HG03103 (cell line): ENCODE results near the gene STK16.
A peak's percentile ranks its signal among the peaks of the same experiment; 100 is the strongest.
"Not testable (repeated sequence)": the region's sequence is repeated elsewhere in the genome, so short reads cannot be mapped to it uniquely, and the experiment has no call there.

Experiments used
- ATAC-seq: cut with Tn5 transposase; IDR thresholded peaks from one replicate; pipeline ENCODE4 v1.9.1; 2021; ENCODE audit warnings: low read depth; ENCODE audit not compliant: unreplicated experiment

The STK16 gene

DNA sequence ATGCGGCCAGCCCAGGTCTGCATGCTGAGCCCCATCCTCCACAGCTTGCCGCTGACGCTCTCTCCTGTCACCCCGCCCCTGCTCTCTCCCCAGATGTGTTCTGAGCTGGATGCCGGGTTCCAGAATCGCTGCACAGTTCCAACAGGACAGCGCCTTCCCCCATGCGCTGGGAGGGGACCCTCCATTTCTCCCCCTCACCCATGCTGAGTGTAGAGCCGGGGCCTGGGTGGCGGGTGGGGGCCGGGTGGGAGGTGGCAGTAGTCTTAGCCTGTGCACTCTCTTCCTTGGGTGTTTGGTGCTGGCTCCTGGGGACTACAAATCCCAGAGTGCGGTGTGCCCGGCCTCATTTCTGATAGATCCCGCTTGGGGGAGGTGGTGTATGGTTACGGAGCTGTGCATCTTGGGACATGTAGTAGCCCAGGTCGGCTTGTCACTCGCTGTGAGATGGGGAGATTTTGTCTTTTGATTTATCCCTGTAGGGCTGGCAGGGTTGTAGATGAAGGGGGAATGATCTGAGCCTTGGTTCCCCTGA, 40.7 kb downstream of the STK16 start:
- no peak for ATAC-seq

DNA sequence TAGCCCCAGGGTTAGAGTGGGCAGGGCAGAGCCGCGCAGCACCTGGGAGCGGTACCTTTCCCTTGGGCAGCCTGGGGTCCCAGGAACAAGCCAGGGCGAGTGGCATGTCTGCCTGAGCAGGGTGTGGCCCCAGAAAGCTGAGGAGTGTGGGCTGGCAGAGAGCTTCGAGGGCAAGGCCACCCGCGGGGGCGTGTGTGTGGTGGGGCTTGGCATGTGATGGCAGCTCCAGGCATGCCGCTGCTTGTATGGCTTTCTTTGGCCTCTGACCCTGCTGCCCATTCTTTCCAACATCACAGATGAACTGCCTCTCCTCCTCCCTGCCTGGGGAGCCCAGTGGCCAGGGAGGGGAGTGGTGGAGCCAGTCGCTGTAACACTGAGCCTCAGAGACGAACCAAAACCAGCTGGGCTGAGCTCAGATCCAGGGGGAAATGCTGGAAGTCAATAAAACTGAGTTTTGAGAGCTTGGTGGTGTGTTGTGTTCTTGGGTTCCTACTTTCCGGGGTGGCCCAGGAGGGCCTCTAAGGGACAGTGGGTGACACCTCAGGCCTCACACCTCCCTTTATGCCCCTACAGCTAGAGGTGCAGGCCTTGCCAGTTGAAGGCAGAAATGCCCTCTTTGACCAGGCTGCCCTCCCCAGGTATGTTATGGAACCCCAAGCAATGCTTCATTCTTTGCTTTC, 41.3 kb downstream of the STK16 start:
- ATAC-seq: no peak

DNA sequence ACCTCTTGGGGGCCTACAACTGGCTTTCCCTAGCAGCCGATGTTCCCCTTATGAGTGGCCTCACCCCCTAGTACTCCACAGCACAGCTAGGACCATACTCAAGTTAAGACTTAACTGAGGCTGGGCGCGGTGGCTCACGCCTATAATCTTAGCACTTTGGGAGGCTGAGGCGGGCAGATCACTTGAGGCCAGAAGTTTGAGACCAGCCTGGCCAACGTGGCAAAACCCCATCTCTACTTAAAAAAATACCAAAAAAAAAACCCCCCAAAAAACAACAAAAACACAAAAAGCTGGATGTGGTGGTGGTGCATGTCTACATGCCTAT, 41.8 kb downstream of the STK16 start:
- not testable (repeated sequence) for ATAC-seq

DNA sequence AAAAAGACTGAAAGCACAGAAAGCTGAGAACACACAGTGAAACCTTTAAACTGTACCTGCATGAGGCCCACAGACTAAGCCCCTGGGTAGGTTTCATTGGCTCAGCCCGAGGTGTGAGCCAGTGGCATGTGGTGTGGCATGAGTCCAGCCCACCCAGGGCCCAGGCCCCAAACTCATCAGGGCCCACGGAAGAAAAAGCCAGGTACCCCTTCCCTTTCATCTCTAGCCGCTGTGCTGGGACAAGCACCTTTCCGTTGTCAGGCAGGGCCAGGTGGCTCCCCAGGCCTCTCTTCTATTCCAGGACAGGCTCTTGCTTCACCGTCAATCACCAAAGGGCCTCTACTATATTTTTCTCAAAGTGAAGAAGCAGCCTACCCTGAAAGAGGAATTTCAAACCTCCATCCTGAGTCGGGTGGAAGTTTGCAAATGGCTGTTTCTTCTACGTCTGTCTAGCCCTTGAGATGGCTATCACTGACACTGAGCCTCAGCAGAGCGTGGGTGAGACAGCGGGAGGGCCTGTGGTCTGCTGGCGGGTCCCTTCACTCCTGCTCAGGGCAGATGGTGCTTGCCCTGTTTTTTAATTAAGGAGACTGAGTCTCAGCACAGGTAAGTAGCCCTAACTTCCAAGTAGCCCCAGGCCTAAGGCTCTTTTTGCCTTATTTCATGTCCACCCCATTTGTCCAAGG, 42.4 kb downstream of the STK16 start:
- ATAC-seq: no peak

DNA sequence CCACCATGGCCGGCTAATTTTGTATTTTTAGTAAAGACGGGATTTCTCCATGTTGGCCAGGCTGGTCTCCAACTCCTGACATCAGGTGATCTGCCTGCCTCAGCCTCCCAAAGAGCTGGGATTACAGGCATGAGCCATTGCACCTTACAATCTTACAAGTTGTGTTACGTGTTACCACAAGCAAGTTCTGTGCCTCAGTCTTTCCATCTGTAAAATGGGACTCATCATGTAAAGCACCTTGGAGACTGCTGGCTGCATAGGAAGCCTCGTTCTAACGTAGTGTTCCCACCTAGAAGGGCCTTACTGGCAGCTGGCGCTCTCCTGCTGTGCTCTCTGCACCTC, 43.9 kb downstream of the STK16 start:
- no peak for ATAC-seq

DNA sequence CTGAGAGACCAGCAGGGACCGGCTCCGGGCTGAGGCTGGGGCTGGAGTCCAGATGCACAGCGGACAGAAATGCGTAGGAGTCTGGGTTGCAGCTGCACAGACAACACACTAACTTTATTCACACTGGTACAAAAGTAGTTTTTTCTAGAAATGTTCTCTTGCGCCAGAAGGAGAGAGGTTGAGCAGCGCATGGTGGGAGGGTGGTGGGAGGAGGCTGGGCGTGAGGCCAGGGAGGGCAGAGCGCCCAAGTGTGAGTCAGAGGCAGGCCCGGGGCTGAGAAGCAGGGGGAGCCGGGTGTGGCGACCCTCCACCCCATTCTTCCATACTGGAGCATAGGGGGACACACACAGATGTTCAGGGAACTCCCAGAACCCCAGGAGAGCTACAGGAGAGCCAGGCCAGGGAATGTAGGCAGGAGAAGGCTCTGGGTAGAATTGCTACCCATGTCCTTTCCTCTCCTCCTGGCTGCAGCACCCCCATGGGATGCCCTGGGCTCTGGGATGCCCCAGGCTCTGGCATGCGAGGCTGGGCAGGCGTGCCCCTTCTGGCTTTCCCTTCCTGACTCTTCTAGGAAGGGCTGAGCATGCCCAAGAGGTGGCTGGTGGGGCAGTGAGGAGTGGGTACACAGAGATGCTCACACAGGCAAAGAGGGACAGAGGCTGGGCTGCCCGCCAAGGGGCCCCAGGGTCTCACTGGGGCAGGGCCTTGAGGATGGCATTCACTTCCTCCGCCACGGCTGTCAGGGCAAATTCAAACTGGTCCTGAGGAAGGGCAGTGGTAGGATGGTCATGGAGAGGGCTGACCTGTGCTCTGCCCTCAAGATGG, 44.5 kb downstream of the STK16 start:
- ATAC-seq: no peak

DNA sequence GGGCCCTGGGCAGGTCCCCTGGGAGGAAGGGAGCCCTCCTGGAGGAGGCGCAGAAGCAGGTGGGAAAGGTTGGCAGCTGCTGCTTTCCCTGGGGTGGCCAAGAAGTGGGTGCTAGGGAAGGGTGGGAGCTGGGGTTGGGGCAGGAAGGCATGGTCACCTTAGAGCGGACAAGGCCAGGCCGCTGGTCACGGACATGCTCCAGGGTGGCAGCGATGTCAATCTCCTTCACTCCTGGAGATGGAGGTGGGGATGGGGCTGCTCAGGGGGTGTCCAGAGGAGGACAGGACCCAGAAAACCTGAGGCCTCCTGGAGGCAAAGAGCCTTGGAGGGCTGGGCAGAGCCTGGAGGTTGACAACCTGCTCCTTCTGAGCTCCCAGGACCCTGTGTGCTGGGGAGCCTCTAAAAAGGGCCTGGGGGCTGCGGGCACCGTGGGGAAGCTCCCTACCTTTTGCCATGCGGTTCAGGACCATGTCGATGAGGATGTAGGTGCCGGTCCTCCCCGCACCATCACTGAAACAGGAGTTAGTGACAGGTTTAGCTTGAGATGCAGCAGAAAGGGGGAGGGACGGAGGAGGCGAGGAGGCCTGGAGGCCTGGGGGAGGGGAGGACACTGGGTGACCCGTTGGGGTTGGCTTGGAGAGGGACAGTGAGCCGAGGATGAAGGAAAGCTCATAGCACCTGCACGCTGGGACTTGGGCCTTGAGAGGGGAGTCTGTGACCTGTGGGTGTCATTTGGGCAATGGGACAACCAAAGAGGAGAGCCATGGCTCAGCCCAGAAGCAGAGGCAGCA, 45.3 kb downstream of the STK16 start:
- ATAC-seq: no peak

DNA sequence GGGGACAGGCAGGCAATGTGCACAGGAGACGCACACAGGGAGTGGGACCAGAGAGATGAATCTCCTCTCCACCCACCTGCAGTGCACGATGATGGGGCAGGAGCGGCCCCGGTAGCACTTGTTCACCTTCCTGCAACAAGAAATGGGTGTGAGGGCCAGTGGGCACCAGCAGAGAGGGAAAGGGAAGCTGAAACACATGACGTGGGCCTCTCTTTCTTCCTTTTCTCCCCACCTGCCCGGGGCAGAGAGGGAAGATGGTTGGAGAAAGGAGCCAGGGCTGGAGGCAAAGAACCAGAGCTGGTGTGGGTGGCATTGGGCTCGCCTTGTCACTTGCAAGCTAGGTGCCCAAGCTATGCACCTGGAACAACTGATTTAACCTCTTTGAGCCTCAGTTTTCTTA, 46.1 kb downstream of the STK16 start:
- no peak for ATAC-seq

DNA sequence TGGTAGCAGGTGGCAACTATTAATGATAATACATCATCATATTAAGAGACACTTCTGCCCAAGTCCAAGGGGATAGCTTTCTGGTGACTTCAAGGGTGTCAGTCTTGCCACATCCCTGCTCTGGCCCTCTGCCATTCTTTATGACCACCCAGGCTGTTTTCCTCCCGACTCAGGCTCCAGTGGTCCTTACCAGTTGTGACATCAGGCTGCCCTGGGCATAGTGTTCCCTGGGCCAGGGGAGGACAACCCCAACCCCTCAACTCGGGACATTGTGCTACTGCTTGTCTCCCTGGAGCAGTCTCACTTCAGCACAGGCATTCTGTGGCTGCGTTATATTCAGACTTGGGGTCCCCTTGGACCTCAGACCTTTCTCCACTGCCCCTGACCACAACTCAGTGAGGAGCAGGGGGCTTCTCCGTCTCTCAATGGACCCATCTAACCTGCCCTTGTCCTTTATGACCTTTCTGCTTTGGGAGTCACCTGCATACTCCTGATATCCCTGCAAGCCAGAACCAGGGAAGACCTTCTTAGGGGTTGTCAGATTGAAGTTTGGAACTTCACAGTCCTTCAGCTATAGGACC, 46.7 kb downstream of the STK16 start:
- no peak for ATAC-seq

DNA sequence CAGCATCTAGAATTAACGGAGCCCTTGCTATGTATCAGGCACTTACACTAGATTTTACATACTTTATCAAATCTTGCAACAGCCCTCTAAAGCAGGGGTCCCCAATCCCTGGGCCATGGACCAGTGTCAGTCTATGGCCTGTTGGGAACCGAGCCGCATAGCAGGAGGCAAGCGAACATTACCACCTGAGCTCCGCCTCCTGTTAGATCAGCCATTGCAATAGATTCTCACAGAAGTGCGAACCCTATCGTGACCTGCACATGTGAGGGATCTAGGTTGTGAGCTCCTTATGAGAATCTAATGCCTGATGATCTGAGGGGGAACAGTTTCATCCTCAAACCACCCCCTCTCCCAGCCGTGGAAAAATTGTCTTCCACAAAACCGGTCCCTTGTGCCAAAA, 47.3 kb downstream of the STK16 start:
- ATAC-seq: no peak

DNA sequence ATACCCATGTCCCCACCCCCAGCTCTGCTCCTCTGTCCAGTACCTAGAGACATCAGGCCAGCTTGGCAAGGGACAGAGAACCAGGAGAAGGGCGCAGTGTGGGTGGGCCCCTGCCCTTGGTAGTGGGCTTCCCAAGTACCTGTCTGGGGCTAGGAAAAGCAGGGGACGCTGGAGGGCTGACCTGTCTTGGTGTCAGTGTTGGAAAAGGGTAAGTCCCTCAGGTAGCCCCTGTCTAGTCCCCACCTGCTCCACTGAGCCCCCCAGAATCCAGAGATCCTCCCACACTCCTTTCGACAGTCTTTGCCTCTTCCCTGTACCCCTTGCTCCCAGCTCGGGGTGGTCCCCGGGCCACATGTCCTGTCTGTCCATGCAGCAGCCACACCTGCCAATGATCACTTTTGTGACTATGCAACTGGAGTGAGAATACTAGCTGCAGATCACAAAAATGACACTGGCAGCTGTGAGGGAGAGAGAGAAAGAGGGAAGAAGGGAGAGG, 48.5 kb downstream of the STK16 start:
- ATAC-seq: no peak

DNA sequence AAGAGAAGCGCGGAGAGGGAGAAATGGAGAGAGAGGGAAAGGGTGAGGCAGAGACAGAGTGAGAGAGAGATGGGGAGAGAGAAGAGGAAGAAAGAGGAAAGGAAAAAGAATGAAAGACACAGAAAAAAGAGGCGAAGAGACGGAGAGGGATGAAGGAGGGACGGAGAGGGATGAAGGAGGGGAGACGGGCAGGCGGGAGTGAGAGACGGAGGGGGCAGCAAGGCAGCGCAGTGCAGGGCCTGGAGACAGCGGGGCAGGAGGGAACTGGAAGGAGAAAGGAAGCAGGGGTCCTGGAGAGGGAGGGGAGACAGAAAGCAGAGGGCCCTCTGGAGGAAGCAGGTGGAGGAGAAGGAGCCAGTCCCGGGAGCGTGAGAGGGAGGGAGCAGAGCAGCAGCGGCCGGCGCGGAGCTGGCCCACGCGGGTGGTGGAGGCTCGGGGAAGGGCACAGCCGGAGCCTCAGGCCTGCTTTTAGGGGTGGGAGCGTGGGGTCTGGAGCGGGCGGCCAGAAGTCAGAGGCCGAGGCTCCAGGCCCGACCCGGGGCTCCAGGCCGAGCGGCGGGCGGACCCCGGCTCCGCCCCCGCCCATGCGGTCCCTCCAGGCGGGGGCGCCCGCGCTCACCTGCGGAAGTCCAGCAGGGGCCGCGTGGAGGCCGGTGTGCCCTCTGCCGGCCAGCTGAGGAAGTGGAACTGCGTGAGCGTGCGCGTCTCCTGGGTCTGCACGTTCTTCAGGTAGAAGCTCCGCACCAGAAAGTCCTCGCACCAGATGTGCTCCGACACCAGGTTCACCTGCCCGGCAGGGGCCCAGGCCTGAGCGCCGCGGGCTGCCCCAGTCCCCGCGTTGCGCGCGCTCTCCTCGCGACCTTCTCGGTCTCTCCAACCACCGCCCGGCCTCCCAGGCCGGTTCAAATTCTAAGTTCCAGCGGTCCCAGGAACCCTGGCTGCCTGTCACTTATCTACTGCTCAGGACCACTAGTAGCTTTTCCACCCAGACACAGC, 49.4 kb downstream of the STK16 start:
- peak; percentile 89 for ATAC-seq

DNA sequence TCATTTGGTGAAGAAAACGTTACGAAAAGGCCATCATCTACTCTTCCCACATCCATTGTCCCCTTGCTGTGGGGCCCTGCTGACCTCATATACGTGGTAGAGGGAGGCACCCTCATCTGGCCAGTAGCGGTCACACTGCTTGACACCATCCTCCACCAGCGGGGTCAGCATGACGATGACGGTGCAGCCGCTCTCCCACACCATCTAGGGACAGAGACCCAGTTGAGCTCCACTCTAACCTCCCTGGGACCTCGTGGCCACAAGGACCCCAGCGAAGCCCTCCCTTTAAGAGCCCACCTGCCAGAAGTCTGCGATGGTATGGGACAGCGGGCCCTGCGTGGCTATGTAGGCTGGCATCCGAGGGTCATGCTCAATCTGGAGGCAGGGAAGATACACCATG, 50.9 kb downstream of the STK16 start:
- no peak for ATAC-seq

DNA sequence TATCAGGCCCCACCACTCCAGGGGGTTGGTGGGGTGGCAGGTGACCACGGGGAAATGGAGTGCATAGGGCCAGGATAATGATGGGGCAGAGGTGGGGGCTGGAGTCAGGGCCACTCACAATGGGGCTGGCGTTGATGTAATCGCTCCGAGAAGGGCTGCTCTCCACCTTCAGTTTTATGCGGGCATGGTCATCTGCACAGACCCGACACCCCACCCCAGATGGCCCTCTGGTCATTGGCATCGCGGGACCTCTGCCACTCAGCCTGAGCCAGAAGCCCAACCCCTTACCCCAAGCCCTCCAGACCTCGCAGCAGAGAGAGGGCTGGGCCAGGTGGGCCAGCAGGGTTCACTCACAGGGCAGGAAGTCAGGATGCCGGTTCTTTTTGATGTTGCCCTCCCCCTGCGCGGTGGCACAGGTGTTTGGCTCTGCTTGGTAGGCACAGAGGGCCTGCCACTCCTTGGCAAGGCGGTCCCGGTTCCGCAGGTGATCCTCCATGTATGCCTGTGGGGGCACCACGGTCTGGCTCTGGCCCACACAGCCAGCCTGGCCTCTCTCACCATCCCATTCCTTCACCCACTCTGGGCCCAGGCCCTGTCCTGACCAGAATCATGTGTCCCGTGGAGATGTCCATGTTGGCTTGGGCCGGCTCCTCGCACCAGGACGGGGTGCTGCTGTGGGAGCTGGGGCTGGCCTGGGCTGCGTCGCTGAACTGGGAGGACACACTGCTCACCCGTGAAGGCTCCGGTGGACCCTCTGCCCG, 51.5 kb downstream of the STK16 start:
- ATAC-seq: no peak

DNA sequence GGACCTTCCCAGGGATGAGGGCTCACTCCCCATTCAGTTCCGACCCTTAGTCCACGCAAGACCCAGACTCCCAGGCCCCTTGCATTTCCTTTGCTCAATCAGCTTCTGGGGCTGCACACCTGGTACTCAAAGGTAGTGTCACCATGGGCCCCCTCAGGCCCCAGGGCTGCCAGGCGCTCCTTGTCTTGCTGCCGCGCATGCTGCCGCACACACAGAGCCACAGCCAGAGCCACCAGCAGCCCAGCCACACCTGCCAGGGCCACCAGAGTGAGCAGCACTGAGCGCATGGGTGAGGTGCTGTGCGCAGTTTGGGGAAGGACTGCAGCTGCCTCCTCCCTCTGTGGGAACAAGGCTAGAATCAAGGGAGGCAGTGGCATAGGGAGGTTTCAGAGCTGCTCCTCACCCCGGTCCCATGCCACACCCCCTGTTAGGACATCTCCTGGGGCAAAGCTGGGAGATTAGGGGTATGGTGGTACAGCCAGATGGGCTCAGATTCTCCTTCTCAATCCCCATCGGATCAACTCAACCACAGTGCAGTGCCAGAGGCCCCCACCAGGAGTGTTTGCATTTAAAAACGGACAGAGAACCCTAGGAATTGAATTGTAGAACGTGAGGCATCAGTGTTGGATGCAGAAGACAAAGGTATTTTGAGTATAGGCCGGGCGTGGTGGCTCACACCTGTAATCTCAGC, 52.6 kb downstream of the STK16 start:
- no peak for ATAC-seq

DNA sequence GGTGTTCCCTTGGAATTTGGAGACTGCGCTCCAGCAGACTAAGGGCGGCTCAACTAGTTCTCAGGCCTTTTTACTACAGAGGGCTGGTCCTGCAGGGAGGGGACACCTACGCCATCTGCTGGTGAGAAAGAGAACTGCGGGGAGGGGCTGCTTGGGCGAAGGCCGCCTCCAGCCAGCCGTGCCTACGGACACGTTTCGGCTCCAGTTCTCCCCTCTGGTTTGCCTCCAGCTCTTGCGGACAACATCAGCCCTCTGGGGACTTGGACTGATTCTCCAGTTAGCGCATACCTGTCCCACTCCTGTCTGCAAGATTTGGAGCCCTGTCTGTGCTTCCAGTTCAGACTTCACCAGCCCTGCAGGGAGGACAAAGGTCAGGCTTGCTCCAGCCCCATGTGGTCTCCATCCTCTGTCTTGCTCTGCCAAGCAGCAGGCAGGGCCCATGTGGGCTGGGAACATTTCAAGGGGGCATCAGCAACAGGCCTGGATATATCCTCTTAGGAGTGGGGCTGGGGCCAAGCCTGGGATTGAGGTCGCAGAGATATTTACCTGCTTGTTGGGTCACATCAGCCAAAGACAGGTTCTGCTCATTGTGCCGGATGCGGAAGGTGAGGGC, 53.6 kb downstream of the STK16 start:
- peak; percentile 47 for ATAC-seq

DNA sequence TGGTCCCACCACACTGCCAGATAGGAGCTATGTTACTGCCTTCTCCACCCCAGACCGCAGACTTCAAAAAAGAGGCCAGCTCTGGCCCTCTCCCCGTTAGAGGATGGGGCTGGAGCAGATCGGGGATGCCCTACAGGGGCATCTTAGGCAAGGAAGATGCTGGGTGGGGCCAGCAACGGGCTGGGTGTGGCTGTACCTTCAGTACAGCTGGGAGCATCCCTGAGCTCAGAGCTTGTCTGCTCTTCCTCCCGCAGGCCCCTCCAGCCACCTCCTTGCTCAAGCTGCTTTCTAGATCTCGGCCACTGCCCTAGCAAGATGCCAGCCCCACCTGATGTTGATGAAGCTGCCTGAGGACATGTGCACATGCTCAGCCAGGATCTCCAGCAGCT, 54.1 kb downstream of the STK16 start:
- no peak for ATAC-seq
